GM18499 (cell line): ENCODE measurements around the gene MARK1.

ENCODE experiments used
- ATAC-seq: cut with Tn5 transposase; IDR thresholded peaks from one replicate; pipeline ENCODE4 v1.9.1; 2021; ENCODE audit warnings: moderate number of reproducible peaks; ENCODE audit not compliant: insufficient read depth, unreplicated experiment

The MARK1 gene

GRCh38 chr1:220527908-220528678, at the start of gene MARK1:
Gene MARK1 (plus strand): TSS chr1:220528136. CDS start chr1:220528823, 687 bp downstream.
- no peak for ATAC-seq

GRCh38 chr1:220483700-220484099, 44.2 kb upstream of the MARK1 start:
- ATAC-seq = no peak

DNA sequence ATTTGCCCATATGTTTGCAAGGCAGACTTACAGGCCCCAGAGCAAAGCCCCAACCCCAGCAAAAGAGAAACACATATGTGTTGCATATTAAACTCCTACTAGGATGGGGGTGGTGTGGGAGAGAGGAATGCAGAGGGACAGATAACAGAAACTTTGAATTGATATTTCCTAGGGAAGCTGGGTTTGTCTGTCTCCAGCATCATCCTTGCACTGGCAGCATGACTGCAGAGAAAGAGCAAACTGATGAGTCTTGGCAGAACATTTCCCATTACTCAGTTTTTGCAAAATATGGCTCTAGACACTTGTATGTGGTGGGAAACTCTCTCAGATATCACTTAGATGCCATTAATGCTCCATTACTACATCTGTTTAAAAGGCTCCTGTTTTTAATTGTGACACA, 43.8 kb upstream of the MARK1 start:
- no peak for ATAC-seq

GRCh38 chr1:220485131-220485530, 42.8 kb upstream of the MARK1 start:
- ATAC-seq = no peak

DNA sequence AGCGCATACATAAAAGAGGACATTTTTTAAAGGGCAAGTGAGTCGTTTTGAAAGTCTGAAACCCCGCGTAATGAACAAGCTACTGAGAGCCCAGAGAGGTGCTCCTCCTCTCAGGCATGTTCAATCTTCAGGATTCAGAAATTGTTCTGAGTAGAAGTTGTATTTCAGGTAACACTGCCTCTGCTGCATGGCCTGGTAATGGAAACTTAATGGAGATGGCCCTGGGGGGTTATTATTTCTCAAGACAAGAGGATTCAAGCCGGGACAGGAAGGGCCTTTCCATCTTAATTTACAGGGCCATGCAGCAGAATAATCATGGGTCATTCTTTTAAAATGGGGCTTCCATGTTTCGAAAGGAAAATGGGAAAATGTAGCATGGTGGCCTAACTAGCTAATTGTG, 42.1 kb upstream of the MARK1 start:
- no peak for ATAC-seq

DNA sequence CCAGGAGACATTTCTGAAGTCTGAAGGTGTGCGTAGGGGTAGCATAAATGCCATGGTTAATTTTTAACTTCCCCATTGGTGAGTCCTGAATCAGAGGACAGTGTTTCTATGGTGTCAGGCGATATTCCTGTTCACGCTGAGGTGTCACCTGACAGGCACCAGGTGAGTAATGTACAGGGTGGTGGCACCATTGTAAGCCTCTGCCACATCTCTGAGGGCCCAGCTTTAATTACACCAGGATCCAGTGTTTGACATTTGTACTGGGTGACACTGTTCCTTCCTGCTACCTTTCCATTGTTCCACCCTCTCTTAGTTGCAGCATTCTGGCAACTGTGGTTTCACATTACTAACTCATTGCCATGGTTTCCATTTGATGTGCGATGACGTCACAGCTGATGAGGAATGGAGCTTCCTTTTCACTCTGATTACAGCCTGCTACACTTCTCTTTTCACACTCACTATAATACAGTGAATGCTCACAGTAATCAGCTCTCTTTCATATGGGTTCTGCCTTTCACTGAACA, 40.6 kb upstream of the MARK1 start:
- ATAC-seq = no peak

- no peak for ATAC-seq
Observed at GRCh38 chr1:220491891-220492290, 36.0 kb upstream of the MARK1 start.

DNA sequence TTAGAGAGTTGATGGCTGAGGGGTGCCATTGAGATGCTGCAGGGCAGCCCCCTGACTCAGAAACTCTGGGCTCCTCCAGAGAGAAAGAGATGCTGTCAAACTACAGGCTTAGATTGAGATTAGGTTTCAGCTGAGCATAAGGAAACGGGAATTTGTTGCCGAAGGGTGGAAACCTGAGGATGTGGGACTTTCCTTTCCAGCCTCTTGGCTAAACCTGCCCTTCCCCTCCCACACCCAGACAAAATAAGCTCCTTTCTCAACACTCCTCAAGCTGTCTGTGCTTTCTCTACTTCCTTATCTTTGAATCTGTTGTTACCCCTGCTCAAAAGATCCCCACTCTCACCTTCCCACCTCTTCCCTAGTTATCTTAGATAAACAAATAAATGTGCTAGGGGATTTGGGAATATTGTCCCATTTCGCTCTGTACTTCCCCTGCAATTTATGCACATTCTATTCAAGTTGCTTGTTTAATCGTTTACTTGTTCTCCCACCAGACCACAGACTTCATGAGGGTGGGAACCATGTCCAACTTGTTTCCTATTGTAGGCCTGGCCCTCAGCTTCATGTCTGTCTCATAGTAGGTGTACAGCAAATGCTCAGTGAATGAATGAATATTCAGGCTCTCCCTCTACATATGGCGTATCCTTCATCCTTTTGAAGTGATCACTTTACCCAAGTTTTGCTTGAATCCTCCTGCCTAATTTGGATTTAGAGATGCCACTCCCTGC, 30.6 kb upstream of the MARK1 start:
- ATAC-seq = no peak

GRCh38 chr1:220498188-220498587, 29.7 kb upstream of the MARK1 start:
- ATAC-seq = no peak

GRCh38 chr1:220500372-220500771, 27.6 kb upstream of the MARK1 start:
- ATAC-seq = no peak

GRCh38 chr1:220504329-220504728, 23.6 kb upstream of the MARK1 start:
- no peak for ATAC-seq

DNA sequence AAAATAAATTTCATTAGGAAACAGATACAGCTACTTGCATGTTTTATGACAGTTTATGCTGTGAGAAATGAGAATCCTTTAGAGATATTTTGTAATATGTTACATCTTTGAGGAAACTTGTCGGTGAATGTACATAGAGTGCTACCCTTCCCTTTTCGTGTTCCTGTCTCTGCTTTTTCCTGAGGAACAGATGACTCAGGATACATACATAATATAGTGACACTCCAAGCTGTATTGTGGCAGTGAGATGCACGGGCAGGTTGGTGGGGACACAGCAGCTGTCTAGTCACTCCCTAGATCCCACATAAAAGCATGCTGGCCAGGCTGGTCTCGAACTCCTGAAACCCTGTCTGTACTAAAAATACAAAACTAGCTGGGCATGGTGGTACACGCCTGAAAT, 20.9 kb upstream of the MARK1 start:
- ATAC-seq = no peak

GRCh38 chr1:220511179-220511578, 16.8 kb upstream of the MARK1 start:
- ATAC-seq = no peak

DNA sequence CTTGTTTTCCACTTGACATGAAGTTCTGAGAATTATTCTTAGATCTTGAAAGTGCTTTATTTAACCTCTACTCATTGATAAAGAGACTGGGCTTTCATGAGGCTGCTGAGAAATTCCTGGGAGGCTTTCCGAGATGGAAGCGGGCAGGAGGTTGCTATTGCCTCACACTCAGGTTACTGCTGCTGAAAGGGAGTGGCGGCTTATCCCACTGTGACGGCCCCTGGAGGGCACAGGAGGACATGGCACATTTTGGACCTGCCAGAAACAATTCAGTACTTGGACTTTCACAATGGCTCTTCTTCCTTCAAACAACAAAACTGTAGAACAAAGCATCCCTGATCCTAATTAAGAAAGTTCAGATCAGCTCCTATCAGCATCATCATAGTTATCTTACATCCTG, 16.2 kb upstream of the MARK1 start:
- no peak for ATAC-seq

DNA sequence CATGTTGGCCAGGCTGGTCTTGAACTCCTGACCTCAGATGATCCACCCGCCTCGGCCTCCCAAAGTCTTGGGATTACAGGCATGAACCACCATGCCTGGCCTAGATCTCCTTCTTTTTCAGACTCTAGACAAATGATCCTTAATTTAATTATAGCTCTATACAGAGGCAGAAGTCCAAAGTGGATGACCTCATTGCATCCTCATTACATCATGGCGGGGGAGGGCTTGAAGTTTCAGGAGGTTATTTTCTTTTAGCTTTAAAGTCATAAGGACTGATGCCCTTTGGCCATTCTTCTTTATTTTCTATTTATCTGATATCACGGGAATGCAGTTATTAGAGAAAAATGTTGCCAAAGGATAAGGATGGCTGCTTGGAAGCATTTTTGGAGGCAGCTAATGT, 14.1 kb upstream of the MARK1 start:
- no peak for ATAC-seq

- ATAC-seq = no peak
Observed at GRCh38 chr1:220514256-220514655, 13.7 kb upstream of the MARK1 start.

DNA sequence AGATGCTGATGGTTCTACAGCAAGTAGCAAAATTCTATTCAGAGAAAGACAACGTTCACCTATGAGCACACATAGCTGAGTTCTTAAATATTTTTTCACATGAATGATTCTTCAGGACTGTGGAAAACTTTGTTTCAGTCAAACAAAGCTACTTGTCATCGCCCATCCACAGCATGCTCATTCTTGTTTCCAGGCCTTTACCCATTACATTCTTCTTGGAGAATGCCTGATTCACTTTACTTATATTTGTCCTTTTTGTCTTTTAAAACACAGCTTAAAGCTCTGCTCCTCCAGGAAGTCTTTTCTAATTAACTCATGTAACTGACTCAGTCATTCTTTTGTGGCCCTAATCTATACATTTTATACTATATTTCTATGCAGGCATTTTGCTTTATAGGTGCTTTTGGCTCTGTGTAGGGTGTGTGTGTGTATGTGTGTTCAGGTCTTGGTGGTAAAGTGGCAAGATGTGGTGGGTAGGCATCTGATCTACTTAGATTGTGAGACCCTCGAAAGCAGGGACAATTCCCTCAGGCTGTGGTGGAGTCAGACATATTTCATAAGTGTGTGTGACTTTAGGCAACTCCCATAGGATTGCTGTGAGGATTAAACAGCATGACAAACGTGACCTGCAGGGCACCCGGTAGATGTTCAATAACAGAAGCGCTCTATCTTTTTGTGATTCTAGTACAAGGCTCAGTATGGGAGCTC, 11.8 kb upstream of the MARK1 start:
- ATAC-seq = no peak

GRCh38 chr1:220516722-220517042, 11.3 kb upstream of the MARK1 start:
- ATAC-seq = no peak

GRCh38 chr1:220521778-220522177, 6.2 kb upstream of the MARK1 start:
- no peak for ATAC-seq

DNA sequence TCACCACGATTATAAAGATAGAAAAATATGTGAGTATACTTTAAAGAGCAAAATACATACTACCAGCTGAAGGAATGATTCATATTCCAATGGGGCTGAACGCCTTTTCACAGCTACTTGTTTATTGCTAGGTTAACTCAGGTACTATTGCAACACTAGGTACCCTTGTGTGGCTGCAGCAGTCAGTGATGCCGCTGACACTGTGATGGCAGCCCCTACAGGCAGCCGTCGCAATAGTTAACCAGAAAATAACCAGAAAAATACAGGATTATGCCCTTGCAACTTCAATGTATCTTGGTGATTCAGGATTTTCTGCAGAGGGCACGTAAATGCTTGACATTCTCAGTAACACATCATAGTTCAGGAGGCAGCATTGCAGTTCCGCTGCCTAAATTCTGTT, 1.6 kb upstream of the MARK1 start:
- ATAC-seq = no peak

DNA sequence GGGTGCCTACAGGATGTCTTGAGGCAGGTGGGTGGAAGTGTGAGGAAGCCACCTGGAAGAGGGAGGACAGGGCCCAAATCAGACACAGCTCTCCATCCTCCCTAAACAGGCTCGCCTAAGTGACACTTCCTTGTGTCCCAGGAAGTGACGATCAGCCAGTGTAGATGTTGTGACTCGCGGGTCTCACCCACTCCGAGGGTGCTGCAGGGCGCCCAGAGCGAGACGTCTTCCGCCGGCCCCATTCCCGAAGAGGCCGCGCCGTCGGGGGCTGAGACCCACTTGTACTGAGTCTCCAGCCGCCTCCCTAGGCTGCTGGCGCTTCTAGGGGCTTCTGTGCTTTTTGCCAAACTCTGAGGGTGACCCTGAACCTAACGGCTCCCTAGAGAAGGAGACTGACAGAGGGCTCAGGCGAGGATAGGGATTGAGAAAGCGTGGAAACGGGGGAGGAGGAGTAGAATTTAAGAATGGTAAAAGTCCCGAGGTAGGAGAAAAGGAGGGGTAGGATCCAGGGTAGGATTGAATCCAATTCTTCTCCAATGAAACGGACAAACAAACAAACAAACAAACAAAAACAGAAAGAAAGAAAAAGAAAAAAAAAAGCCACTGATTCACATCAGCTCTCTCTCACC, 543 bp upstream of the MARK1 start:
- ATAC-seq = no peak
